Skin of body (tissue), 2 donors: Measurements from ENCODE around the gene NLRP14. TPM values are rescaled to one million over a fixed set of nuclear protein-coding genes. Genes with fewer than 3 reads are reported as not detected.
A peak's percentile ranks its signal among the peaks of the same experiment; 100 is the strongest.

Experiments used
- DNase-seq: peaks from one replicate; lab custom pipeline; 2025; lab: John Stamatoyannopoulos, UW
- total RNA-seq: library from RNA; depleted of rRNA; stranded (reverse); fragments of >200 nt; gene quantifications from one replicate; pipeline ENCODE4 v1.2.3, GENCODE V29; 2014

The NLRP14 gene, protein sequence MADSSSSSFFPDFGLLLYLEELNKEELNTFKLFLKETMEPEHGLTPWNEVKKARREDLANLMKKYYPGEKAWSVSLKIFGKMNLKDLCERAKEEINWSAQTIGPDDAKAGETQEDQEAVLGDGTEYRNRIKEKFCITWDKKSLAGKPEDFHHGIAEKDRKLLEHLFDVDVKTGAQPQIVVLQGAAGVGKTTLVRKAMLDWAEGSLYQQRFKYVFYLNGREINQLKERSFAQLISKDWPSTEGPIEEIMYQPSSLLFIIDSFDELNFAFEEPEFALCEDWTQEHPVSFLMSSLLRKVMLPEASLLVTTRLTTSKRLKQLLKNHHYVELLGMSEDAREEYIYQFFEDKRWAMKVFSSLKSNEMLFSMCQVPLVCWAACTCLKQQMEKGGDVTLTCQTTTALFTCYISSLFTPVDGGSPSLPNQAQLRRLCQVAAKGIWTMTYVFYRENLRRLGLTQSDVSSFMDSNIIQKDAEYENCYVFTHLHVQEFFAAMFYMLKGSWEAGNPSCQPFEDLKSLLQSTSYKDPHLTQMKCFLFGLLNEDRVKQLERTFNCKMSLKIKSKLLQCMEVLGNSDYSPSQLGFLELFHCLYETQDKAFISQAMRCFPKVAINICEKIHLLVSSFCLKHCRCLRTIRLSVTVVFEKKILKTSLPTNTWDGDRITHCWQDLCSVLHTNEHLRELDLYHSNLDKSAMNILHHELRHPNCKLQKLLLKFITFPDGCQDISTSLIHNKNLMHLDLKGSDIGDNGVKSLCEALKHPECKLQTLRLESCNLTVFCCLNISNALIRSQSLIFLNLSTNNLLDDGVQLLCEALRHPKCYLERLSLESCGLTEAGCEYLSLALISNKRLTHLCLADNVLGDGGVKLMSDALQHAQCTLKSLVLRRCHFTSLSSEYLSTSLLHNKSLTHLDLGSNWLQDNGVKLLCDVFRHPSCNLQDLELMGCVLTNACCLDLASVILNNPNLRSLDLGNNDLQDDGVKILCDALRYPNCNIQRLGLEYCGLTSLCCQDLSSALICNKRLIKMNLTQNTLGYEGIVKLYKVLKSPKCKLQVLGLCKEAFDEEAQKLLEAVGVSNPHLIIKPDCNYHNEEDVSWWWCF
- total RNA-seq = 0.20 TPM

DNA sequence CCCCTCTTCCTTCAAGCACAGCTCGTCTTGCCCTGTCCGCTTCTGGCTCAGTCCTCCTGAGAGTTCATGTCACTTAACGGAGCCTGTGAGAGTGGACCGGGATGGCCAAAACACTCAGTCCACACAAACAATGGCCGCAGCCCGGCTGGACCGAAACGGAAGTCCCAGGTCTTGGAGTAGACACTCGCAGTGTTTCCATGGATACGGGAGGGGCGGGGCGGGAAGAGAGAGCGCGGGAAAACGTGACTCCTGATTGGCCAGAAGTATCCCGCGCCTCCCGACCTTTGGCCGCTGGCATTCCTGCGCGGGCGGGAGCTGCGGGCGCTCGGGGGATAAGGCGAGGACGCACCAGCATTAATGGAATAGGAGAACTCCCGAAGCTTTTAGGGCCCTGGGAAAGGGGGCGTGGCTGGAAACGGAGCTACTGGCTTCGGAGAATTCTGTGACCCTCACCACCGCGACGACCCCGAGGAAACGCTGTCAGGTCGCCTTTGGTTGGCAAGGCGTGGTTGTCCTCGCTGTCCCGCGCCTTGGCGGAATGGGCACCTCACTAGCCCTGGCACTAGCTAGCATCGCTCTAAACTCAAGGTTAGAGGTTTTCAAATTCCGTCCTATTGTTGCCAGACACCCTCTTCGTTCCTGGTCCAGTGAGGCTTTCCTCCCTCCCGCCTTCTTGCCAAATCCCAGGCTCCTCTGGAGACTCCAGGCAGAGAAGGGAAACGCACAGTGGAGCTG, at the start of gene NLRP14, which contains the start of gene ZNF214:
Gene NLRP14 (plus strand): TSS at position 297 of the 735 bp plus-strand sequence. CDS start 18,108 bp downstream, outside the sequence.
Gene ZNF214 (minus strand): TSS at position 164 of the 735 bp plus-strand sequence. CDS start 17,511 bp downstream, outside the sequence.
- DNase-seq = peak; percentile 91

DNA sequence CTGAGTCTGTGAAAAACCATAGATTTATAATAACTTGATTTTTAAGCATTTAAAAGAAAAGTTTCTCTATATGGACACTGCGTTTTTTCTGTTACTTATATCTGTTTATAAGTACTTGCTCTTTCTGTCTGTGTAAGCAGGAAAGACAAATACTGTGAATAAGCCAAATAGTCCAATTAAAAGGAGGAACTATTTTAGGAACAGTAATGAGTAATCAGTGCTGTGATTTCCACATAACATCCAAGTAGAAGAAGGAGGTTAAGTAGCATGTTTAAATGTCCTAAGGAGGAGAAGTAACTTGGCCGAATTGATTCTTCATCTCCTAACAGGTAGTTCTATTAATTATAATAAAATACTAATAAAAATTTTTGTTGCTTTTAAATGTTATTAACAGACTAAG, 40.9 kb upstream of the NLRP14 start:
- no peak for DNase-seq

DNA sequence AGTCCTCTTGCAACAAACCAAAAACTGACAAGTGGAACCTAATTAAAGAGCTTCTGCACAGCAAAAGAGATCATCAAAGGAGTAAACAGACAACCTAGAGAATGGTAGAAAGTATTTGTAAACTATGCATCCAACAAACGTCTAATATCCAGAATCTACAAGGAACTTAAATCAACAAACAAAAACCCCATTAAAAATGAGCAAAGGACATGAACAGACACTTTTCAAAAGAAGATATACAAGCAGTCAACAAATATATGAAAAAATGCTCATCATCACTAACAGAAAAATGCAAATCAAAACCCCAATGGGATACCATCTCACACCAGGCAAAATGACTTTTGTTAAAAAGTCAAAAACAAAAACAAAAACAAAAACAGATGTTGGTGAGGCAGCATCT, 33.8 kb upstream of the NLRP14 start:
- no peak for DNase-seq

DNA sequence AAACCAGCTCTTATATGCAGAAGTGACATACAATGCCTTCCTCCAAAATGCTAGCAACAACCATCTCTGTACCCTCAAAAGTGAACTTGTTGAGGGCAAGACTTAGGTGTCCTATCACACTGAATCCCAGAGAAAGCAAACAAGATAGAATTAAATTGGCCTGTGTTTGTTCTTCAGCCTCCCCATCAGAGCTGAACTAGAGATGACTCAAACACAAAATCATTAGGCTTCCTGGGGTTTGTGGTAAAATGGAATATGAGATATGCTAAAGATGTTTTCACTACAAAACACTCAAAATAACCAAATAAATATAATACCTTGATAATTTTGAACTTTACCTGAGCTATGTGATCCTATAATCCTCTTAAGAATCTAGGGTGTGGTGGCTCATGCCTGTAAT, 31.8 kb upstream of the NLRP14 start:
- no peak for DNase-seq

DNA sequence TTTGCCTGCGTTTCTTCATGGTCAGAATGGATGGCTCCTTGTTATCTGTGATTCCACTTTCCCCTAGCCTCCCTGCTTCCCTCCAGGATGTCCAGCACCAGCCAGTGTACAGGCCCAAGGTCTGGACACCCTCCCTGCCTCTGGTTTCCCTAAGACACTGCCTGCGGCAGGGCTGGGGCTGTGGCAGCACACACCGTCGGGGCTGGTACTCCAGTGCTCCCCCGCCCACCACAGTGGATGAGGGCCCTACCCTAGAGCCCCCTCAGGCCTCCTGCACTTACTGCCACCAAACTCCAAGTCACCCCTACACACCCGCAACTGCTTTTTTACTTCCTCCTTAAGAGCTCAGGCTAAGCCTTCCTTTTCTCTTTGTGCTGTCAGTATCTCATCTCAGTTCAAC, 29.1 kb upstream of the NLRP14 start:
- DNase-seq = no peak

DNA sequence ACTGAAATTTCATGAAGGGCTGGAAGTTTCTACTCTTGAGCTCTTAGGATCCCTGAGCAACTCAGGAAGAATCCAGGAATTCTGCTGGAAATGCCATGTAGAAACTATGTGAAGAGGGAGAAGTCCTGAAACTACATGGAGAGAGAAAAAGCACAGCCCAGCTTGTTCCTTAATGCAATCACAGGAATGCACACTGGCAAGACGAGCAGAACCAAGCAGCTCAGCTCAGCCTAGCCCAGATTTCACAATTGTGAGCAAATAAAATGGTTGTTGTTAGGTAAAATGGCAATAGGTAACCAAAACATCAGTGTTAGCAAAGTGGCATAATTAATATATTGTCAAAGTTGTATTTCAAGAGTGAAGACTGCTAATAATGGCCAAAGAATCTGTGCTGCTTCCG, 28.3 kb upstream of the NLRP14 start:
- no peak for DNase-seq

DNA sequence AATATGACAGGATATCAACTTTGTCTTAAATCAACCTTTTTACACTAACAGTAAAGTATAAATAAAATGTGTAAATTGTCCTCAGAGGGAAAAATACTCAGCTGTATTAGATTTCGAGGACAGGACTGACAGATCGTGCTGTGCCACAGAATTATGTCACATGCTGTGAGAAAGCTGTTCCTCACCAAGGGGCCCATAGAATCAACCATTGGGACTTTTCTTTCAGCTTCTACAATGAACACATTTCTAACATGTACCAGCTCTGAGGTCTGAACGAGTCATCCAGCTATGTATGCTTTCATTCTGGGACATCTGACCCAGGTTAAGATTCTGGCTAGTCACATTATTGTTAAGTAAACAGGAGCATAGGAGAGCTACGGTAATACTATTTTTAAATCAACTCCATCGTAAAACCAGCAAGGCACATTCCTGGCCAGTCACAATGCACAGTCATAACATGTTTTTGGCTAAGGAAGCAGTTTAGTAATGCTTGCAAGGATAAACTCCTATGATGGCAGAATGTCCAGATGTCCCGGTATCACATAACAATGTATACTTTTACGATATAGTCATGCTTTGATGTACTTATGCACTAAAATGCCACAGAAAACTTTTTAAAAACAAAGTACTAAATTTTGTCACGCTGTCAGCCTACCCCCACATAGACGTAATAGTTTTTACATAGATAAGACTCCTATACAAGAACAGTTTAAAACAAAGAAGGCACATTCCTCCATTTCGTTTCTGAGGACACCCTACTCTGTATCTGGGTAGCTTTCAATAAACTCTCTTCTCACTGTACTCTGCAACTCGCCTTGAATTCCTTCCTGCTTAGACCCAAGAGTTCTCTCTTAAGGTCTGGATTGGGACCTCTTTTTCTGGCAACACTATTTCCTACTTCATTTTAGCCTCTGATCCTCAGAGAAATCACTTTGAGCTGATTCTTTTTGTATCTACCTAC, 27.5 kb upstream of the NLRP14 start:
- no peak for DNase-seq

DNA sequence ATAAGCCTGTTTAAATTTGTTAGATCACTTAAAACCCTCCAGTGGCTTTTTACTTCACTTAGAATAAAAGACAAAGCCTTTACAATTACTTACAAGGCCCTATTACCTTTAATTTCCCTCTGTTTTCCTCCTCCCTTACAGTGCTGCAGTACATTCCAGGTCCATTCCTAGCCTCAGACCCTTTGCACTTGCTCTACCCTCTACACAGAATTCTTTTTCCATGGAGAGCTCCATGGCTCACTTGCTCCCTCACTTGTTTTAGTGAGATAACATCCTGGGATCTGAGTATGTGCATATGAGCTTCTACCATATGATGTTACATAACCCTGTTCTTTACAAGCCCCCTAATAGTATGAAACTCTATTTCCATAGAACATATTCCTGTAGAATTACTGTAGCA, 24.6 kb upstream of the NLRP14 start:
- DNase-seq = no peak

DNA sequence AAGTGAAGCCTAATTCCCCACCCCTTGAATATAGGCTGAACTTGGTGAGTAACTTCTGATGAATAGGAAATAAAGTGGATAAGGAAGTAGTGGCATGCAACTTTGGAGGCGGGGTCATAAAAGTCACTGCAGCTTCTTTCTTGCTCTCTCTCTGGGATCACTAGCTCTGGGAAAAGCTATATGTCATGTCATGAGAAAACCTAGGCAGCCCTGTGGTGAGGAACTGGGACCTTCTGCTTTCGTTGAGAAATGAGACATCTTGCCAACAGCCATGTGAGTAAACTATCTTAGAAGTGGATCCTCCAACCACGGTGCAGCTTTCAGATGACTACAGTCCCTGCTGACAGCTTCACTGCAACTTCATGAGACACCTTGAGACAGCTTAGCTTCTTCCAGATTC, 15.8 kb upstream of the NLRP14 start:
- DNase-seq = no peak

DNA sequence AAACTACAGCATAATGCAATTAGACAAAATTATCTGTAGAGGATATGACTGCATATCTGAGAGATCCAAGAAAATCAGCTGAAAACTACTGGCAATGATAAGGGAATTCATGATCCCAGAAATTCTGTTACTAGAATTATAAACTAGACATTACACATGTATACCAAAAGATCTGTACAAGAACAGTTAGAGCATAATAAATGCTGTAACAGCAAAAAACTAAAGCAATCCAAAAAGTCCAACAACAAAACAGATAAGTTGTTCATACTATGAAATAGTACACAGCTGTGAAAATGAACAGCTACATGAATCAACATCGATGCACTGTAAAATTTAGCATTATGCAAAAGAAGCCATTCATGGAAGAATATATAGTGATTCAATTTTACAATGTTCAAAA, 6.2 kb upstream of the NLRP14 start:
- DNase-seq = no peak

DNA sequence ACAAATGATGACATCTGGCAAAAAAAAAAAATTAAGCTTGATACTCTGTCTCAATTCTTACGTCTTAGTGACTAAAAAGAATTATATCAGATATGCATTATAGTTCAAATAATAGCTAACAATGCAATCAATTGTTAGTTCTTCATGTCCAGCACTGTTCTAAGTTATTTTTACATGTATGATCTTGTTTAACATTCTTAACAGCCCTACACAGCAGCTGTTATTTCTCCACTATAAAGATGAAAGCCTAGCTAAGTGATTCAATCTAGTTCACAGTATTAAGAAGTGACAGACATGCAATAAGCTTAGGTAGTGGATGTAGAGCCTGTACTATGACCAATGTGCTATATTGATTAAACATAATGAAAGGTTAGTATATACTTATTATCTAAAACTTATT, 4.3 kb upstream of the NLRP14 start:
- no peak for DNase-seq

DNA sequence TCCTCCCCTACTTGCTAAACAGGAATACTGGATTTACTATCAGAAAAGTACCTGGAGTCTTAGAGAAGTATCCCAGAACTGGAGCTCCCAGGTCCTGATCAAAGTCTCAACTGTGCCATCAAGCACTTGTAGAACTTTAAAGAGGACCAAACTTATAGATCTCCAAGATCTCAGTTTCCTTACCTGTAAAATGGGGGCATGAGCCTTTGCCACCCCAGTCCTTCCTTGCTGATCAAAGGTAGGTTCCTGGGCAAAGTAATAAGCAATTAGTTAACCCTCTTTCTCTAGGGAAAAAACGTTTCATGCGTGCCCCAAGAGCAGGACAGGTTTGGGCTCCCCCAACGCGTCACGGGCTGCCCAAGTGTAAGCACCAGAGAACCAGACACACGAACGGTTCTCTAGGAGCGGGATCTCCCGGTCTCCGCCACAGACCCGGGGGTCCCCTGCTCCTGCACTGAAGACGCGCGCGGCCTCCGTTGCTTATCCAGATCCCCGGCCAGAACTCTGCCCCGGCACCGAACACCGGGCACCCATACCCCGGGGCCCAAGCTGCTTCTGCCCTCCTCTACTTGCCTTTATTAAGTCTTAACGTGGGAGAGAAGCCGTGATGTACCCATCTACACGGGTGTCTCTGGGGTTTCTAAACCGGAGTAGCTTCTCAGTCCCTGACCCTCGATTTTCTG, 638 bp upstream of the NLRP14 start:
- DNase-seq = no peak

DNA sequence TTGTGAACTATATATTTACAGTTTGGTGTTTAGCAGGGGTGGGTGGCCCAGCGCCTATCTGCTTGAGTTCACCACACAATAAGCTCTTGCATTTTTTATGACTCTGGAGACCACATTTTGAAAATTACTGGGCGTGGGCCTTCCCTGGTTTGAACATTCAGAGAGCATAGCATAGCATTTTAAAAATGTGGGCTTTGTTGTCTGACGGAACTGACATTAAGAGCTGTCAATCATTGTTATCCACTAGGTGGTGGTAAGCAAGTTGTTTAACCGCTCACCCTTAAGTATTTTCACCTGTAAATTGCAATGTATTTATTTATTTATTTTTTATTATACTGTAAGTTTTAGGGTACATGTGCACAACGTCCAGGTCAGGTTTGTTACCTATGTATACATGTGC, 1.0 kb downstream of the NLRP14 start:
- DNase-seq = no peak

DNA sequence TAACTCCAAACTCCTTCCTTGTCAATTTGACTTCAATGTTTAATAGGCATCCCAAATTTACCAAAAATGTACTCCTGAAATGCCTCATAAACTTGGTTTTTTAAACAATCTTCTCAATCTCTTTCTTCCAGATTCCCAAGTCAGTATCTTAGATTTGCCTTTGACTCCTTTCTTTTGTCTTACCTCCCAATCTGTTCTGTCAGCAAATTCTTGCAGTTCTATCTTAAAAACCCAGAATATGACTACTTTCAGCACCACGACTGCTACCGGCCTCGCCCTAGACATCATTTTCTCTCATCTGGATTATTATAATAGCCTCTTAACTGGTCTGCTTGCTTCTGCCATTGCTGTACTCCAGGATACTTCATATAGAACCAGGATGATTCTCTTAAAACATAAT, 7.9 kb downstream of the NLRP14 start:
- DNase-seq = no peak

DNA sequence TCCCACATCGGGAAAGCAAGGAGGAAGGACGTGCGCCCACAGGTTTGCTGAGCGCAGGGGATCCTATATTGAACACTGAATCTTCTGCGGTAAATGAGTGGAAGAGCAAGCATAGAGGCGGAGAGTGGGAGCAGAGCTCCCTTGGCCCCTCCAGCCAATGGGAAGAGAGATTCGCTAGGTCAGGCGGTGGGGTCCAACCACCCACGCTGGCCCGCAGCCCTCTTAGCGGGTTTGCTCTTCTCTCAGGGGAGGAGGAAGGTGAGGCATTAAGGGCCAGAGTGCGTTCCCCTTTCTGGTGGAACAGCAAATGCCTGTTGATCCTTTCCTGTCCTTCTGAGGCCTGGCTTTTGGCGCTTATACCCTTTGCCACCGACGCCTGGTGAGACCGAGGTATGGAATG, 10.6 kb downstream of the NLRP14 start:
- DNase-seq = no peak

DNA sequence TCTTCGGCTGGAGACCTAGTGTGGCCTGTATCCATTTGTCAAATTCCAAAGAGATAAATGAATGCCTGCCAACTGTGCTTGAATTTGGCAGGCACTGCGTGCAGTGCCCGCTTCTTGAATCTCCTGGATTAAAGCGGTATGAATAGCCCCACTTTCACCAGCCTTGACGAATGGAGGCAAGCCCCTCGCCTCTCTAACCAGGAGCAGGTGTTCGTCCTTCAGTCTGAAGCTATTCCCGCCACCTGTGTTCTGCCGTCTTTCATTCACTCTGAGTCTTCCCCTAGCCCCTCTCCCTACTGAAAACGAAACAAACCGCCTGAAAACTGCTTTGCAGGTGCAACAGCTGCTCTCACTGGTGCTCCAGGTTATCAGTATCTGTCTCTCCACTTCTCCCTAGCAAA, 11.2 kb downstream of the NLRP14 start:
- no peak for DNase-seq

DNA sequence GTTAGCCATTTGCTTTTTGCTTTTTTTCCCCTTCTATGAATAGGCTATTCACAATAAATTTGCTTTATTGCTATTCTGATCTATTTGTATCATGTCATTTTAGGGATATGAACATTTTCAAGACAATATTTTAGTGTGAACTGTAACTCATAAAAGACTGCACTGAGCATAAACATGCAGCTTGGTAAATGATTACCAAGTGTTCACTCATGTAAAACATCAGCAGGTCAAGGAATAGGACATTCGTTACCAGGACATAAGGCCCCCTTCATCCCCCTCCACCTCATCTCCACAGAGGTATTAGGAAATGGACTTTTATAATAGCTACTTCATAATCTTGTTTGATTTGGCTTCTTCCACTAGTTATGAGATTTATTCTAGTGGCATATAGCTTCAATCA, 12.4 kb downstream of the NLRP14 start:
- DNase-seq = no peak

DNA sequence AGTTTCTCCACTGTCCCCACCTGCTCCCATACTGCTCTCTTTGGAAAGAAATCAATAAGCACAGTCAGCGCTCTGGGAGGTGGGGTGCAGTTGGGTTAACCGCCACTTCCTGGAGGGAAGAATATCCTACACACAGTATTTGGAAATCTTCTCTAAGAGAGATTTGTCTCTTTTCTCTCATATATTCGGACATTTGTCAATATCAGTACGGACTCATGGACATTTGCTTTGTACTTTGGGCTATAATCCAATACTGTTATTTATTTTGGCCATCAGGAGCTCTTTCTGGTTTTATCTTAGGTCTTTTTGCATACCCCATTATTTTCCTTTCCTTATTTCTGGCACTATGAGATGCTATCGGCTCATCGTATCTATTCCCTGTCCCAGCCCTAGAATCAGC, 13.7 kb downstream of the NLRP14 start:
- DNase-seq = no peak

DNA sequence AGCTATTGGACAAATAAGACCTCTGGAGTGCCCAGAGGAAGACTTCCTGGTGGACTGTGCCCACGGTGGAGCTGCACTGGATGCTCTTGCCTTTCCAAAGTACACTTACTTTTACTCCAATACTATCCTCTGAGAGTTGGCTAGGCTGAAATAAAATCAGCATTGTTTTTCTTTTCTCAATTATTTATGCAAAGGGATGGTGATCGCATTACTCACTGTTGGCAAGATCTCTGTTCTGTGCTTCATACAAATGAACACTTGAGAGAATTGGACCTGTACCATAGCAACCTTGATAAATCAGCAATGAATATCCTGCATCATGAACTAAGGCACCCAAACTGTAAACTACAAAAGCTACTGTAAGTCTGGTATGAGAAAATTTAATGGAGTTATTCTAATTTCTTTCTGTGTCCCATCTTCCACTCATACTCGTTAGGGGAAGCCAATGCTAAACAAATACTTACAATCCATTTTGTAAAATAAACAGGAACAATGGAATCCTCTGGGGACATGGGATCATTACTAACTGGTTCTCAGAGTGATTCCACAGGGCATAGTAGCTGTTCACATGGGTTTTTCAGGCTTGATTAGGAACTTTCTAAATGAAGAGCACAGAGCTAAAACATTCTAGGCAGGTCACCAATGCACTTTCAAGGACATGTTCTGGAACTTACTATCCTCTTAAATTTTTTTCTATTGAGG, 26.3 kb downstream of the NLRP14 start:
- DNase-seq = no peak
